ELR (cell line): Measurements from ENCODE around the gene TMEM86A.
"Not testable (repeated sequence)": the region's sequence is repeated elsewhere in the genome, so short reads cannot be mapped to it uniquely, and the experiment has no call there.

ENCODE experiments used
- DNase-seq: peaks from one replicate; pipeline ENCODE4 v3.0.0-alpha.2; 2015; ENCODE audit warnings: low read depth

The TMEM86A gene

DNA sequence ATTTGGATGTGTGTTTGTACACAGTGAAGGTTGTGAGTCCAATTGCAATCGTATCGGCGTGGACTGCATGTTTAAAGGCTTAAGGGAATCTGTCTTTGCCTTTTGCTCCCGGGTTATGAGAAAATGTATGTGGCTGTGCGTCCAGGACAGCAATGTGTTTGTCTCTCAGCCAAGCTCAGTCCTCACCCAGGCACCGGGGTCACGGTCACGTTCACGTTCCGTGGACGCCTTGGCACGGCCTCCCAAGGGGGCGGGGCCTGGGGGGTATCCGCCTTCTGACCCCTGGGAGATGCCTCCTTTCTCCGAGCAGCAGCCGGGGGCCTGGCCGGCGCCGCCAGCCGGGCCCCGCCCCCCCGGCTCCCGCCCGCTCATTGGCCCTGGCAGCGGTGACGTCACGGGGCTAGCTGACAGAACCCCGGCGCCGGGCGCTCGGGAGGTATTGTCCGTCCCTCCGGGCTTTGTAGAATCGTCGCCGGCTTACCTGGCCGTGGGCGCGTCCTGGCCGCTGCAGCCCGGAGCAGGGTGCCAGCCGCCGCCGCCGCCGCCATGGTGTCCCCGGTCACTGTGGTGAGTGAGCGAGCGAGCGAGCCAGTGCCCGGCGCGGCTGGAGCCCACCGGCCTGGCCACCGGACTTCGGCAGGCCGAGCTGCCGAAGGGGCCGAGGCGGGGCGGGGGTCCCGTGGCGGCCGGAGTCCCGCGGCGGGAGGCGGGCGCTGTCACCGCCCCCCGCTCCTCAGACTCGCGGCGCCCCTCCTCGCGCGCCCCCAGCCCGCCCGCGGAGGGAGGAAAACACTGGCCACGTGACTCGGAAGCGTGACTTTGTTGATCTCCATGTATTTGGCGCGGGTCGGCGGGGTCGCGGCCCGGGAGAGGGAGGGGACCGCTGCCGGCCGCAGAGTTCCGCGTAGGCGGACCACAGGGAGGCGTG, at the start of gene TMEM86A:
Gene TMEM86A, plus strand, starts transcription at position 439 of the 928 bp plus-strand sequence. Its CDS starts 108 bp downstream, at position 547.
- peak; percentile 86 for DNase-seq

GRCh38 chr11:18650353-18650752, 48.2 kb upstream of the TMEM86A start:
- no peak for DNase-seq

DNA sequence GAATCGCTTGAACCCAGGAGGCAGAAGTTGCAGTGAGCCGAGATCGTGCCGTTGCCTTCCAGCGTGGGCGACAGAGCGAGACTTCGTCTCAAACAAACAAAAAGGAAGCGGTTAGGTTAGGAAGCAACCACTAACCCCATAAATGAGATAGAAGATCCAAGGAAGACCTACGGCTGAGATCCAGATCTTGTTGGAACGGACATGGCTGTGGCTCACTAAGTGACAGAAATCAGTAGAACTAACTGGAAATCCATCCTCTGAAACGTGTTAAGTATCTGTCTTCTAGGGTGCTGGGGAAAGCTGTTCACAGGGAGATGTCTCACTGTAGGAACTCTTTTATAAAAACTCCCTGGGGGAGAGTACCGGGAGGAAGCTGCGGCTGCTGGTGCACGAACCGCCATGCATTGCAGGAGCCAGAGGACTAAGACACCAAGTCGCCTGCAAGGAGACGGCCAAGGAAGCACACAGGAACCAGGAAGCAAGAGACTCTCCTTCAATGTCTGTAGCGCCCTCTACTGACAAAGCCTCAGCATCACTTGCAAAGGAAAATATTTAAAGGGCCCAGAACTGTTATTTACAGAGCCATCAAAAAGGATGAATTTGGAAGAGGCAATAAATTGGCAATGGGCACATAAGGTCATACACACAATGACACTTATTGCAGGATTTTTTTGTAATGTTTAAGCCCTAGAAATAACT, 47.6 kb upstream of the TMEM86A start:
- DNase-seq = peak; percentile 83

DNA sequence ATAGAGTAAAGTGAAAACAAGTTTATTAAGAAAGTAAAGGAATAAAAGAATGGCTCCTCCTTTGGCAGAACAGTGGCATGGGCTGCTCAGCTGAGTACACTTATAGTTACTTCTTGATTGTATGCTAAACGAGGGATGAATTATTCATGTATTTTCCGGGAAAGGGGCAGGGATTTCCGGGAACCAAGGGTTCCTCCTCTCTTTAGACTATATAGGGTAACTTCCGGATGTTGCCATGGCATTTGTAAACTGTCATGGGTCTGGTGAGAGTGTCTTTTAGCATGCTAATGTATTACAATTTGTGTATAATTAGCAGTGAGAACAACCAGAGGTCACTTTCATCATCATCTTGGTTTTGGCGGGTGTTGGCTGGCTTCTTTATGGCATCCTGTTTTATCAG, 40.9 kb upstream of the TMEM86A start:
- DNase-seq = no peak

- not testable (repeated sequence) for DNase-seq
These were observed 33.2 kb upstream of the TMEM86A start for GRCh38 chr11:18665353-18665872.

DNA sequence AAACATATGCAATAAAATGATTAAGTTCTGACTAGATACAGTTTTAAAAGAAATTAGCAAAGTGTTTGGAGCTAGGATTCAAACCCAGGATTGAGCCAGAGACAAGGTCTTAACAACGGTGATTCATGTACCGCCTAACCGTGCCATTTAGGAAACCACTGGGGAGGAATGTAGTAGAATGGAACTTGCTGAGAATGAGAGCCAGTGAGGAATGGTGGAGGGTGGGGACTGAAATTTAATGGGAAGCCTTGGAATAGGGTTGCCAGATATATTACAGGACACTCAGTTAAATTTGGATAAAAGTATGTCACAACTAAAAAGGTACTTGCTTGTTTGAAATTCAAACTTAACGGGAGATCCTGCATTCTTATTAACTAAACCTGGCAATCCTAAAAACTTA, 30.4 kb upstream of the TMEM86A start:
- no peak for DNase-seq

DNA sequence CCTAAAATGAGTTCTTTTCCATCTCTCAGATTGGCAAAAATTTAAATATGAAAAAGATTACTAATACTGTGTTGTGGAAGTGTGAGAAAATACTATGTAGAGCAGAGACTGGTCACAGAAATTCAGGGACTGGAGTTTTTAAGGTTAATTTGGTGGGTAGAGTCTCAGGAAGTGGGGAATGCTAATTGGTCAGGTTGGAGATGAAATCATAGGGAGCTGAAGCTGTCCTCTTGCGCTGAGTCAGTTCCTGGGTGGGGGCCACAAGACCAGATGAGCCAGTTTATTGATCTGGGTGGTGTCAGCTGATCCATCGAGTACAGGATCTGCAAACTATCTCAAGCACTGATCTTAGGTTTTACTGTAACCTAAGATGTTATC, 29.4 kb upstream of the TMEM86A start:
- DNase-seq = peak; percentile 67

DNA sequence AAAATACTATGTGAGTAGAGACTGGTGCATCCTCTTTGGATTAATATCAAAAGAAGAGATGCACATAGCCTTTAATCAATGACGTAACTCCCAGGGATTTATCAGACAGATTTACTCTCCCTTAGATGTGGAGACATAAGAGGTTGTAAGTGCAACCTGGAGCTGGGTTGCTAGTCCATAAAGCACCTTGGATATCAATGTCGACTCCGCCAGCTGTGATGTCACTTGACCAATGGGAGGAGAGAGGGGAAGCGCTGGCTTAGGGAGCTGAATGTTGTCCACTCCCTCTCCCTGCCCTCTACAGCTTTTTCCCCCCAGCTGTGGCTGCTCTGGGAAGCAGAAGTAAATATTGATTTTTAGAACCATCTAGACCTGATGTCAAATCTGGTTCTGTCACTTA, 28.9 kb upstream of the TMEM86A start:
- no peak for DNase-seq

DNA sequence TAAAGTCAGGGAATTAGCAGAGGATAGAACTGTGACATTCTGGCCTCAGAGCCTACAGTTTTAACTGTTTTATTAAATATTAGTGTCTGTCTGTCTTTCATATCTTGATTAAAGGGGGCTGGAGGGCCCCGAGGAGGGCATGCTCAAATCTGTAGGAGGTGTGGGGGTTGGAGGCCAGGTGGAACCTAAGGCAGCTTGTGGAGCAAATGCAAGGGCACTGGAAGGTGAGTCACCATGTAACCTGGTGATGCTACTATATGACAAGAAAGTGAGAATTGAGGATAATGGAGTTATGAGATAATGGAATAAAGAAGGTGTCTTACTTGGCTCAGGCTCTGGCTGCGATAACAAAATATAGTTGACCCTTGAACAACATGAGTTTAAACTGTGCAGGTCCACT, 27.3 kb upstream of the TMEM86A start:
- DNase-seq = no peak

DNA sequence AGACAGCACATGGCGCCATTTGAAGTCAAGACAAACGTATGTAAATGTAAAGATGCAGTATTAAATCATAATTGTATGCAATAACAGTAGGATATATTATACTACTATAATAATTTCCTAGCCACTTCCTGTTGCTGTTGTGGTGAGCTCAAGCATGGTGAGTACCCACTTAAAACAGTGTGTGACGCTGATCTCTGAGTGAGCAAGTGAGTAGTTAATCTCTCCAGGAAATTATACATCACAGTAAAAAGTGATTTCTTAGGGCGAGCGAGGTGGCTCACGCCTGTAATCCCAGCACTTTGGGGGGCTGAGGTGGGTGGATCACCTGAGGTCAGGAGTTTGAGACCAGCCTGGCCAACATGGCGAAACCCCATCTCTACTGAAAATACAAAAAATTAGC, 26.4 kb upstream of the TMEM86A start:
- DNase-seq = peak; percentile 80

- no peak for DNase-seq
These were observed 21.8 kb upstream of the TMEM86A start for GRCh38 chr11:18676803-18677202.

- no peak for DNase-seq
These were observed 21.0 kb upstream of the TMEM86A start for GRCh38 chr11:18677560-18677959.

- DNase-seq = peak; percentile 50
These were observed 16.6 kb upstream of the TMEM86A start for GRCh38 chr11:18681949-18682348.

DNA sequence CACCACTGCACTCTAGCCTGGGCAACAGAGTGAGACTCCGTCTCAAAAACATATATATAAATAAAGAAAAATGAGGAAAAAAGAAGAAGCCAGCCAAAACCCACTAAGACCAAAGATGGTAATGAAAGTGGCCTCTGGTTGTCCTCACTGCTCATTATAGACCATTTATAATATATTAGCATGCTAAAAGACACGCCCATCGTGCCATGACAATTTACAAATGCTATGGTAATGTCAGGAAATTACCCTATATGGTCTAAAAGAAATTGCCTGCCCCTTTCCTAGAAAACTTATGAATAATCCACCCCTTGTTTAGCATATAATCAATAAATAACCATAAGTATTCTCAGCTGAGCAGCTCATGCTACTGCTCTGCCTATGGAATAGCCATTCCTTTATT, 16.1 kb upstream of the TMEM86A start:
- no peak for DNase-seq

GRCh38 chr11:18684267-18684666, 14.3 kb upstream of the TMEM86A start:
- DNase-seq = no peak

DNA sequence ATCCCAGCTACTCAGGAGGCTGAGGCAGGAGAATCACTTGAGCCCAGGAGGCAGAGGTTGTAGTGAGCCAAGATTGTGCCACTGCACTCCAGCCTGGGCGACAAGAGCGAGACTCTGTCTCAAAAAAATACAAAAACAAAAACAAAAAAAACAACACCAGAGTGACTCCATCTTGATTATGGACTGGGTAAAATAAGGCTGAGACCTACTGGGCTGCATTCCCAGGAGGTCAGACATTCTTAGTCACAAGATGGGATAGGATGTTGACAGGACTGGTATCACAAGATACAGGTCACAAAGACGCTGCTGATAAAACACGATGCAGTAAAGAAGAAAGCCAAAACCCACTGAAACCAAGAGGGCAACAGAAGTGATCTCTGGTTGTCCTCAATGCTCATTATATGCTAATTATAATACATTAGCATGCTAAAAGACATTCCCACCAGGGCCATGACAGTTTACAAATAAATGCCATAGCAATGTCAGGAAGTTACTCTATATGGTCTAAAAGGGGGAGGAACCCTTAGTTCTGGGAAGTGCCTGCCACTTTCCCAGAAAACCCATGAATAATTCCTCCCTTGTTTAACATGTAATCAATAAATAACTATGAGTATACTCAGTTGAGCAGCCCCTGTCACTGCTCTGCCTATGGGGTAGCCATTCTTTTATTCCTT, 7.0 kb upstream of the TMEM86A start:
- DNase-seq = not testable (repeated sequence)

DNA sequence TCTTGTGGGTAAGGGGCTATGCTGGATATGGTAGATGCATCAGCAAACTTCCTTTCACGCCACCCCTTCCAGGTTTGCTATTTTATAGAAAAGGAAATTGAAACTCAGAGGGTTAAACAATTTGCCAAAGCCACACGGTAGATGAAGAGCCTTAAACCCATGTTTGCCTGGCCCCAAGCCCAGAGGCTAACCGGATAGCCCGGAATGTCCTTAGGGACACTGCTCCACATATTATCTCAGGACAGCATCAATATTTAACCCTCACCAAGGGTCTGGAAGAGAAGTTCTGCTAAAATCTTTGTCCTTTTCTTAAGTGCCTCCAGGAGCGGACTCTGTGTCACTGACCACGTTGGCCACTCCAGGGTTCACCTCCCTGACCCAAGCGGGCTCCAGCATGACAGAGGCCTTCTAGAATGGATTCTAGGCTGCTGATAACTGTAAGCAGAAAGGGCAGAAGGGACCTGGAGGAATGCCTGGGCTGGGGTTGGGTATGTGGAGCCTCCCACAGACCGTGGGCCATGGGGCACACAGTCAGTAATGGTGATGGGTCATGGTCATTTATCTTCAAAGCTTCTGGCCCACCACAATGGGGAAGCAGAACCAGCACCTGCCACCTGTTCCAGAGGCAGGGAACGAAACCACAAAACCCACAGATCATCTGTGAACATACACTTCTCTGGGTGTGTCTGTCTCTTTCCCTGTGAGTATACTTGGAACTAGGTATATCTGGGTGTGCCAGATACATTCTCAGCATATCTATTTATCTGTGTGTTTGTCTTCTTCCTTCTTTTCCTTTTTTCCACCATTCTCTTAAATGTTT, 5.4 kb upstream of the TMEM86A start:
- DNase-seq = no peak

- DNase-seq = peak; percentile 66
These were observed 1.8 kb upstream of the TMEM86A start for GRCh38 chr11:18696638-18697225.

DNA sequence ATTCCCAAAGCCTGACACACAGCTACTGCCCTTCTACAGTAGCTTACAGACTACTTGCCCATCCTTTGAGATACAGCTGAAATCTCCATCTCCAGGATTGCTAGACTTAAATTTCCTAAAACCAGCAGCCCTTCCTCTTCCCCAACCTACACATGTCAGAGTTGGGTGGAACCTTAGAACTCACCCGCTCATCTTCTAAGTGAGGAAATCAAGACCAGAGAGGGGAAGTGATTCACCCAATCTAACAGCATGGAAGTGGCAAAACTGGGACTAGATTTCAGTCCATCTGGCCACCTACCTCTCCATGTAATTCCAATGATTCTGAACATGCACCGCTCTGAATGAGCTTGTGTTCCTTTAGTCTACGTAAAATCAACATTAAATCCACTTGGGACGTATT, 1.0 kb upstream of the TMEM86A start:
- peak; percentile 50 for DNase-seq

DNA sequence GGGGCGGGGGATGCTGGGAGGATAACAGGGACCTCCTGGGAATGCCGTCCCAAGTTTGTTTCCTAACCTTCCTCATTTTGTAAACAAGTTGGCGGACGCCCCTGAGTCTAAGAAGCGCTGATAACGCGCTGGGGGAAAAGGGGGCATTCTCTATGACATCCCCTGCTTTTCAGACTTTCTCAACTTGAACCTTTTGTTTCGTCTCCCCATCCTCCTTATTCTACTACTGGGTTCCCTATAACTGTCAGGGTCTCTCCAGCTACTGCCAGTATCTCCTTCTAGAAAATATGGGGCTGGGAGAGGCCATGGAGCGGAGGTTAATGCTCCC, 654 bp downstream of the TMEM86A start:
- no peak for DNase-seq

DNA sequence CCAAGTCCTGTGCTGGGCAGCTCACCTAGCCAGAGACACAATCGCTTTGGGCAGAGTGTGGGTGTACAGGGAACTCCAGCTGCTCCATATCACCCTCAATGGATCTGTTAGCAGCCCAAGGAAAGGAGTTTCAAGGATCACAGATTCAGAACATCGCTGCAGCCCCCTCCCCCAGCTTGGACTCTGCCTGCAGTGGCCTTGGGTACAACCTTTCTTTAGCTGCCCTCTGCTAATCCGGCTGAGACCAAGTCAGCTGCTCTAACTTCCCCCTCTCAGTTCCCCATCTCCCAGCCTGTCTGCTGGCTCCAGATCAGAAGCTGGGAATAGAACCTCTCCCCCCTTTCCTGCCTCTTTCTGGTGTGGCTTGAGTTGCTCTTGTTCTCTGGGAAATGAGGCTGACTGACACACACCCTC, 1.3 kb downstream of the TMEM86A start:
- DNase-seq = no peak
